Chondrocyte (in vitro differentiated cells): ENCODE data around the gene TSHR. TPM values are rescaled to one million over a fixed set of nuclear protein-coding genes. Genes with fewer than 3 reads are reported as not detected.
A peak's percentile ranks its signal among the peaks of the same experiment; 100 is the strongest.

ENCODE experiments used
- DNase-seq: peaks from one replicate; pipeline ENCODE4 v3.0.0; 2021; ENCODE audit warnings: mixed read lengths, low spot score
- H3K27ac Mint-ChIP-seq: one replicate; pipeline ENCODE4 v1.8.0; 2021; ENCODE audit warnings: mild to moderate bottlenecking, moderate library complexity, mixed read lengths; ENCODE audit not compliant: unreplicated experiment
- H3K27me3 Mint-ChIP-seq: 2 replicates; pipeline ENCODE4 v1.8.0; 2021; ENCODE audit warnings: low read depth, mixed read lengths
- H3K36me3 Mint-ChIP-seq: 2 replicates; pipeline ENCODE4 v1.8.0; 2021; ENCODE audit warnings: low read depth, mixed read lengths
- H3K4me1 Mint-ChIP-seq: 2 replicates; pipeline ENCODE4 v1.8.0; 2021; ENCODE audit warnings: low read depth, mild to moderate bottlenecking, mixed read lengths
- H3K4me3 Mint-ChIP-seq: one replicate; pipeline ENCODE4 v1.8.0; 2021; ENCODE audit warnings: mild to moderate bottlenecking, moderate library complexity, mixed read lengths; ENCODE audit not compliant: unreplicated experiment
- H3K9me3 Mint-ChIP-seq: 2 replicates; pipeline ENCODE4 v1.8.0; 2021; ENCODE audit warnings: low read depth, mixed read lengths
- total RNA-seq: library from RNA; stranded (reverse); gene quantifications from 3 replicates; pipeline ENCODE4 v1.2.1, GENCODE V29; 2021
- TF ChIP-seq, protein P1 (sequence below): fragments of 200-600 bp; sonication (generic); IDR thresholded peaks from 2 replicates; pipeline ENCODE4 v1.5.0; 2021; ENCODE audit warnings: antibody characterized with exemption, mild to moderate bottlenecking, moderate library complexity

TSHR gene
- total RNA-seq, 1 donor from 2014 or later, result not detected

- Mint-ChIP-seq H3K27ac (no peak overlapping the region), H3K36me3 (peaks cover 16% of the 10 kb centered on the region), H3K4me3 (no peak overlapping the region), H3K9me3 (no peaks in the 10 kb centered on the region), H3K4me1 (peaks cover 9% of the 10 kb centered on the region), H3K27me3 (no peaks in the 10 kb centered on the region)
- TF ChIP-seq, protein P1, sequence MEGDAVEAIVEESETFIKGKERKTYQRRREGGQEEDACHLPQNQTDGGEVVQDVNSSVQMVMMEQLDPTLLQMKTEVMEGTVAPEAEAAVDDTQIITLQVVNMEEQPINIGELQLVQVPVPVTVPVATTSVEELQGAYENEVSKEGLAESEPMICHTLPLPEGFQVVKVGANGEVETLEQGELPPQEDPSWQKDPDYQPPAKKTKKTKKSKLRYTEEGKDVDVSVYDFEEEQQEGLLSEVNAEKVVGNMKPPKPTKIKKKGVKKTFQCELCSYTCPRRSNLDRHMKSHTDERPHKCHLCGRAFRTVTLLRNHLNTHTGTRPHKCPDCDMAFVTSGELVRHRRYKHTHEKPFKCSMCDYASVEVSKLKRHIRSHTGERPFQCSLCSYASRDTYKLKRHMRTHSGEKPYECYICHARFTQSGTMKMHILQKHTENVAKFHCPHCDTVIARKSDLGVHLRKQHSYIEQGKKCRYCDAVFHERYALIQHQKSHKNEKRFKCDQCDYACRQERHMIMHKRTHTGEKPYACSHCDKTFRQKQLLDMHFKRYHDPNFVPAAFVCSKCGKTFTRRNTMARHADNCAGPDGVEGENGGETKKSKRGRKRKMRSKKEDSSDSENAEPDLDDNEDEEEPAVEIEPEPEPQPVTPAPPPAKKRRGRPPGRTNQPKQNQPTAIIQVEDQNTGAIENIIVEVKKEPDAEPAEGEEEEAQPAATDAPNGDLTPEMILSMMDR, result no peak
- no peak for DNase-seq
These were observed 232.6 kb downstream of the TSHR start for GRCh38 chr14:81187832-81188522.

DNA sequence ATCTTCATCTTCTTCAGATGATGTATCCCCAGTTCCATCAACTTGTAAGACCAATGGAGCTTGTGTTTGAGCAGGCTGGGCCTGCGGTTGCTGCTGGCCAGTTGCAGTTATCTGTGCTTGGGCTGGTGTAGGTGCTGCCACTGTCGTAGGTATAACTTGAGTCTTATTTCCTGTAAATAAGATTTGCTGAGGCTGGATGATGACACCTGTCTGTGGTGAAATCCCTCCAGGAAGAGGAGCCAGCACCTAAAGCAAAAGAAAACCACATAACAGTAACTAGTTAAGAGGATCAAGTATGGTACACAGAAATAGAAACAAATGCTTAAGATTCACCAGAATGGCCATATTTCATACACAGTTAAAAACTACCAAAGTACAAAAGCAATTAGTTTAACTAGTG lies 237.2 kb downstream of the TSHR start:
- Mint-ChIP-seq H3K36me3 (peaks cover 27% of the 10 kb centered on the region), H3K4me1 (no peaks in the 10 kb centered on the region), H3K27me3 (no peaks in the 10 kb centered on the region), H3K9me3 (no peaks in the 10 kb centered on the region), H3K27ac (peak overlapping the region; percentile 57), H3K4me3 (no peak overlapping the region)
- DNase-seq, result no peak
- TF ChIP-seq, protein P1, result no peak

DNA sequence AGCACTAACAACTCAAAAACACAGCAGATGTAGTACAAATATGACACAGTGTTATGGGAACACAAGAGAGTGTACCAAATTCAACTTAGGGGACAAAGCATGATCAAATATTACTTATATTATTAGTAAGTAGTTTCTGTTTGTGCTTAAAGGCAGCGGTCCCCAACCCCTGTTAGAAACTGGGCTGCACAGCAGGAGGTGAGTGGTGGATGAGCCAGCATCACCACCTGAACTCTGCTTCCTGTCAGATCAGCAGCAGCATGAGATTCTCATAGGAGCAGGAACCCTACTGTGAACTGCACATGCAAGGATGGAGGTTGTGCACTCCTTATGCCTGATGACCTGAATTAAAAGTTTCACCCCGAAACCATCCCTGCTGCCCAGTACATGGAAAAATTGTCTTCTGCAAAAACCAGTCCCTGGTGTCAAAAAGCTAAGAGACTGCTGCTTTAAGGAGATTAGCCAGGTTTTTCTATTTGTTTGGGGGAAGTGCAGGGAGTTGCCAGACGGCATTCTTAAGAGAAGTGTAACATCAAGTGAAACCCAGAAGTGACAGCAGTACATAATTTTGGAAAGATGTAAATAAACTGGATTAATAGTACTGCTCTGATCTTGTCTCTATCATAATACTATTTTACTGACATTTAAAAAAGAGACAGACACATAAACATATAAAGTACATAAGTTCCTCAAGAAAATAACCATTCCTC lies 238.7 kb downstream of the TSHR start:
- Mint-ChIP-seq H3K9me3 (no peaks in the 10 kb centered on the region), H3K36me3 (peaks cover 25% of the 10 kb centered on the region), H3K4me3 (no peak overlapping the region), H3K27ac (no peak overlapping the region), H3K4me1 (no peaks in the 10 kb centered on the region), H3K27me3 (no peaks in the 10 kb centered on the region)
- no peak for DNase-seq
- TF ChIP-seq, protein P1, result no peak

Other genes starting within 250 kb of the TSHR start
- 2.7 to 7.8 TPM (median 3.5 TPM) in 3 replicates for gene CEP128, start 13.9 kb upstream of the TSHR start, total RNA-seq